ENCODE data around the gene SORT1.

DNA sequence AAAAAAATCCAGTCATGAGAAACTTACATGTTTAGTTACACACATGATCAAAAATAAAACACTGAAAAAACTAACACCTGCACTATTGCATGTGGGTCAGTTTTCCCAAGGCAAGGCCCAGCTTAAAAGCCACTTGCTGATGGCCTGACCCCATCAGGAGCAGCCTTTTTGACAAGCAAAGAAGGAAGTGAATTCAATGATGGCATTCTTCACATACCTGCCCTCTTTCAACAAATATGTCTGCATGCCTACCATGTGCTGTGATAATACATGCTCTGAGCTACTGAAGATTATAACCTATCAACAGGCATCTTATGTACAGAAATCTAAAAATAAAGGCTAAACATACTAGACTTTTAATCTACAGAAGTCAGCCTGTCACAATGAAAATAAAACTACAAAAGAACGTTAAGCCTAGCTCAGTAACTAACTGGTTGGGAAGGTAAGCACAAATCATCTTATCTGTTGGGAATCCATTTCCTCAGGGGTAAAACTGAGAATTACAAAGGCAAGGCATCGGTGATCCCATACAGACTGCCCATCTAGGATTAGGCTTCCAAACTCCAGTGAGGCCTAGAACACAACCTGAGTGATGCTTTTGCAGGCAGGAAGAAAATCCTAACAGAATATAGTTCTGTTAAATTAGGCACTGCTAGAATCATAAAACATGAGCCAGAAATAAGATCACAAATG lies 14.5 kb downstream of the SORT1 start:
- TF ChIP-seq POLR2A (IDR thresholded peaks at IDR 0.05) = no peak
- TF ChIP-seq, protein P1, sequence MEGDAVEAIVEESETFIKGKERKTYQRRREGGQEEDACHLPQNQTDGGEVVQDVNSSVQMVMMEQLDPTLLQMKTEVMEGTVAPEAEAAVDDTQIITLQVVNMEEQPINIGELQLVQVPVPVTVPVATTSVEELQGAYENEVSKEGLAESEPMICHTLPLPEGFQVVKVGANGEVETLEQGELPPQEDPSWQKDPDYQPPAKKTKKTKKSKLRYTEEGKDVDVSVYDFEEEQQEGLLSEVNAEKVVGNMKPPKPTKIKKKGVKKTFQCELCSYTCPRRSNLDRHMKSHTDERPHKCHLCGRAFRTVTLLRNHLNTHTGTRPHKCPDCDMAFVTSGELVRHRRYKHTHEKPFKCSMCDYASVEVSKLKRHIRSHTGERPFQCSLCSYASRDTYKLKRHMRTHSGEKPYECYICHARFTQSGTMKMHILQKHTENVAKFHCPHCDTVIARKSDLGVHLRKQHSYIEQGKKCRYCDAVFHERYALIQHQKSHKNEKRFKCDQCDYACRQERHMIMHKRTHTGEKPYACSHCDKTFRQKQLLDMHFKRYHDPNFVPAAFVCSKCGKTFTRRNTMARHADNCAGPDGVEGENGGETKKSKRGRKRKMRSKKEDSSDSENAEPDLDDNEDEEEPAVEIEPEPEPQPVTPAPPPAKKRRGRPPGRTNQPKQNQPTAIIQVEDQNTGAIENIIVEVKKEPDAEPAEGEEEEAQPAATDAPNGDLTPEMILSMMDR (IDR thresholded peaks at IDR 0.05) = no peak
